ENCODE results near the gene C1orf210. TPM values are rescaled to one million over a fixed set of nuclear protein-coding genes. Genes with fewer than 3 reads are reported as not detected.

C1orf210 gene
- polyA plus RNA-seq, 3 donors: 0.05 TPM; not detected in 2

DNA sequence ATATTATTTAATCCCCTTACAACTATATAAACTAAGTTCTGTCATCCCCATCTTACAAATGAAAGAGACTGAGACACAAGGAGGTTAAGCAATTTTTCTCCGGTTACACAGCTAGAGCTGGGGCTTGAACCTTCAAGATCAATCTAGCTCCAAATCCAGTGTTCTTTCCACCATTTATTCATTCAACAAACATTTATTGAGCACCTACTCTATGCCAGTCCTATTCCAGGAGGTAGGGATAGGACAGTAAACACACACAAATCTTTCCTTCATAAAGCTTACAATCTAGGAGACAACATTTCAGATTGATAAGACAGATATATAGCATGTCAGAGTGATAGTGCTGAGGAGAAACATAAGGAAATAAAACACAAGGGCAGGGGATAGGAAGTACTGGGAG lies 18.5 kb downstream of the C1orf210 start:
- peaks cover 14% of the 10 kb centered on the region for H3K4me1 Mint-ChIP-seq
- no peak overlapping the region for H3K27ac ChIP-seq (ENCODE audit: low read depth in 1 of 2, low read length in 2 of 2)
- H3K4me3 Mint-ChIP-seq: no peak overlapping the region
- no peak overlapping the region for H3K9ac ChIP-seq (ENCODE audit: insufficient read depth, low read length, poor library complexity, severe bottlenecking)
- H3K9me3 ChIP-seq (replicated peaks in 1 of 2; ENCODE audit: control insufficient read depth in 1 of 2, insufficient read depth in 1 of 2, low read length in 2 of 2): peaks cover 6 to 8% of the 10 kb centered on the region in 2 donors
- no peak overlapping the region for H3K27ac Mint-ChIP-seq
- H3K27me3 ChIP-seq (ENCODE audit: control insufficient read depth in 2 of 2, insufficient read depth in 2 of 2, low read length in 2 of 2): no peaks in the 10 kb centered on the region
- no peak overlapping the region for H3K4me2 ChIP-seq (replicated peaks; ENCODE audit: extremely low read depth, low read length, poor library complexity, severe bottlenecking)
- peaks cover 3 to 28% (median 15%) of the 10 kb centered on the region in 7 donors for H3K9me3 Mint-ChIP-seq
- WGBS (ENCODE audit: insufficient coverage): no CpG with 5 or more reads among the region's 1 CpG
- H2AFZ ChIP-seq (ENCODE audit: insufficient read depth, low read depth, low read length, poor library complexity, severe bottlenecking): no peak overlapping the region
- peaks cover 8 to 12% of the 10 kb centered on the region in 2 donors for H3K4me1 ChIP-seq (ENCODE audit: control insufficient read depth in 1 of 2, insufficient read depth in 2 of 2, low read length in 2 of 2)
- no peaks in the 10 kb centered on the region for H3K36me3 ChIP-seq (replicated peaks in 1 of 2; ENCODE audit: control insufficient read depth in 1 of 2, insufficient read depth in 2 of 2, low read length in 2 of 2)
- H4K20me1 ChIP-seq (ENCODE audit: insufficient read depth, low read length): no peaks in the 10 kb centered on the region
- no peaks in the 10 kb centered on the region for H3K79me2 ChIP-seq (ENCODE audit: insufficient read depth, low read length)
- no peaks in the 10 kb centered on the region for H3K36me3 Mint-ChIP-seq
- no peak for TF ChIP-seq CTCF (IDR thresholded peaks at IDR 0.05)
- DNase-seq: no peak
- peaks cover 2 to 11% (median 8%) of the 10 kb centered on the region in 3 donors for H3K27me3 Mint-ChIP-seq (ENCODE audit: low read depth in 3 of 3)
- intact Hi-C loops (cut with micrococcal nuclease): no loop called here
- H3K4me3 ChIP-seq (replicated peaks in 1 of 3; ENCODE audit: low read depth in 2 of 3, low read length in 3 of 3): no peak overlapping the region

GRCh38 chr1:43265431-43265830 lies 19.9 kb downstream of the C1orf210 start:
- Histone ChIP-seq H2AFZ (ENCODE audit: insufficient read depth, low read depth, low read length, poor library complexity, severe bottlenecking) (no peak overlapping the region), H3K4me1 (ENCODE audit: control insufficient read depth in 1 of 2, insufficient read depth in 2 of 2, low read length in 2 of 2) (peaks cover 1 to 4% of the 10 kb centered on the region in 2 donors), H3K27ac (ENCODE audit: low read depth in 1 of 2, low read length in 2 of 2) (no peak overlapping the region), H3K9me3 (replicated peaks in 1 of 2; ENCODE audit: control insufficient read depth in 1 of 2, insufficient read depth in 1 of 2, low read length in 2 of 2) (peaks cover 6 to 16% of the 10 kb centered on the region in 2 donors), H3K4me2 (replicated peaks; ENCODE audit: extremely low read depth, low read length, poor library complexity, severe bottlenecking) (no peak overlapping the region), H3K4me3 (replicated peaks in 1 of 3; ENCODE audit: low read depth in 2 of 3, low read length in 3 of 3) (no peak overlapping the region), H3K79me2 (ENCODE audit: insufficient read depth, low read length) (no peaks in the 10 kb centered on the region), H4K20me1 (ENCODE audit: insufficient read depth, low read length) (no peaks in the 10 kb centered on the region), H3K27me3 (ENCODE audit: control insufficient read depth in 2 of 2, insufficient read depth in 2 of 2, low read length in 2 of 2) (no peaks in the 10 kb centered on the region), H3K9ac (ENCODE audit: insufficient read depth, low read length, poor library complexity, severe bottlenecking) (no peak overlapping the region), H3K36me3 (replicated peaks in 1 of 2; ENCODE audit: control insufficient read depth in 1 of 2, insufficient read depth in 2 of 2, low read length in 2 of 2) (no peaks in the 10 kb centered on the region)
- Mint-ChIP-seq H3K4me1 (peaks cover 6% of the 10 kb centered on the region), H3K4me3 (no peak overlapping the region), H3K9me3 (peaks cover 13 to 40% (median 21%) of the 10 kb centered on the region in 7 donors), H3K36me3 (no peaks in the 10 kb centered on the region), H3K27ac (no peak overlapping the region), H3K27me3 (ENCODE audit: low read depth in 3 of 3) (peaks cover 2 to 7% (median 6%) of the 10 kb centered on the region in 3 donors)
- TF ChIP-seq CTCF (IDR thresholded peaks at IDR 0.05): no peak
- no peak for DNase-seq
- 84% methylated on average over 4 of the region's 4 CpGs for WGBS (ENCODE audit: insufficient coverage)
- intact Hi-C loops (cut with micrococcal nuclease): no loop called here

All from CD14-positive monocyte (primary cell).